ENCODE results near the gene LRRN4CL. TPM values are rescaled to one million over a fixed set of nuclear protein-coding genes. Genes with fewer than 3 reads are reported as not detected.
"Not testable (repeated sequence)": the region's sequence is repeated elsewhere in the genome, so short reads cannot be mapped to it uniquely, and the experiment has no call there.

LRRN4CL gene
- total RNA-seq (2014; rRNA removed; shearing (Covaris generic)), result 0.98 TPM in 1 of 2 replicates, not detected in the other

- DNase-seq (ENCODE audit: low read depth), result no peak
Observed at GRCh38 chr11:62689421-62690183, at the start of gene LRRN4CL. LRRN4CL (minus strand) TSS chr11:62689530; CDS start chr11:62688508, 1,022 bp downstream.

- DNase-seq (ENCODE audit: low read depth), result no peak
Observed at GRCh38 chr11:62737196-62737595, 47.9 kb upstream of the LRRN4CL start.

- DNase-seq (ENCODE audit: low read depth), result no peak
Observed at GRCh38 chr11:62732830-62733229, 43.5 kb upstream of the LRRN4CL start.

- not testable (repeated sequence) for DNase-seq (ENCODE audit: low read depth)
Observed at GRCh38 chr11:62730076-62730475, 40.7 kb upstream of the LRRN4CL start.

GRCh38 chr11:62728171-62728988 lies 39.0 kb upstream of the LRRN4CL start, which contains the start of gene TTC9C:
TTC9C (plus strand) TSS chr11:62728486; CDS start chr11:62728849, 363 bp downstream.
- DNase-seq (ENCODE audit: low read depth), result peak; percentile 90

GRCh38 chr11:62727872-62728170 lies 38.5 kb upstream of the LRRN4CL start:
- DNase-seq (ENCODE audit: low read depth), result peak; percentile 95

GRCh38 chr11:62727165-62727871 lies 38.0 kb upstream of the LRRN4CL start, which contains the start of gene HNRNPUL2:
HNRNPUL2 (minus strand) TSS chr11:62727457; CDS start chr11:62727156, 301 bp downstream.
- DNase-seq (ENCODE audit: low read depth), result peak; percentile 99

GRCh38 chr11:62726915-62727164 lies 37.5 kb upstream of the LRRN4CL start:
- DNase-seq (ENCODE audit: low read depth), result no peak

GRCh38 chr11:62726156-62726914 lies 37.0 kb upstream of the LRRN4CL start:
- DNase-seq (ENCODE audit: low read depth), result no peak

GRCh38 chr11:62725646-62726045 lies 36.3 kb upstream of the LRRN4CL start:
- DNase-seq (ENCODE audit: low read depth), result no peak

GRCh38 chr11:62724171-62724570 lies 34.8 kb upstream of the LRRN4CL start:
- no peak for DNase-seq (ENCODE audit: low read depth)

GRCh38 chr11:62721994-62722393 lies 32.7 kb upstream of the LRRN4CL start:
- DNase-seq (ENCODE audit: low read depth), result no peak

- no peak for DNase-seq (ENCODE audit: low read depth)
Observed at GRCh38 chr11:62719302-62719978, 30.1 kb upstream of the LRRN4CL start.

- no peak for DNase-seq (ENCODE audit: low read depth)
Observed at GRCh38 chr11:62716816-62717215, 27.5 kb upstream of the LRRN4CL start.

- DNase-seq (ENCODE audit: low read depth), result no peak
Observed at GRCh38 chr11:62716206-62716605, 26.9 kb upstream of the LRRN4CL start.

GRCh38 chr11:62715150-62716130 lies 26.1 kb upstream of the LRRN4CL start:
- DNase-seq (ENCODE audit: low read depth), result no peak

GRCh38 chr11:62713343-62713742 lies 24.0 kb upstream of the LRRN4CL start:
- no peak for DNase-seq (ENCODE audit: low read depth)

GRCh38 chr11:62712861-62713260 lies 23.5 kb upstream of the LRRN4CL start:
- DNase-seq (ENCODE audit: low read depth), result no peak

- DNase-seq (ENCODE audit: low read depth), result no peak
Observed at GRCh38 chr11:62712276-62712812, 23.0 kb upstream of the LRRN4CL start.

GRCh38 chr11:62710001-62710345 lies 20.6 kb upstream of the LRRN4CL start:
- peak; percentile 40 for DNase-seq (ENCODE audit: low read depth)

Data from Daoy (cell line).